Measurements from ENCODE around the gene ENGASE. TPM values are rescaled to one million over a fixed set of nuclear protein-coding genes. Genes with fewer than 3 reads are reported as not detected.

The ENGASE gene, protein sequence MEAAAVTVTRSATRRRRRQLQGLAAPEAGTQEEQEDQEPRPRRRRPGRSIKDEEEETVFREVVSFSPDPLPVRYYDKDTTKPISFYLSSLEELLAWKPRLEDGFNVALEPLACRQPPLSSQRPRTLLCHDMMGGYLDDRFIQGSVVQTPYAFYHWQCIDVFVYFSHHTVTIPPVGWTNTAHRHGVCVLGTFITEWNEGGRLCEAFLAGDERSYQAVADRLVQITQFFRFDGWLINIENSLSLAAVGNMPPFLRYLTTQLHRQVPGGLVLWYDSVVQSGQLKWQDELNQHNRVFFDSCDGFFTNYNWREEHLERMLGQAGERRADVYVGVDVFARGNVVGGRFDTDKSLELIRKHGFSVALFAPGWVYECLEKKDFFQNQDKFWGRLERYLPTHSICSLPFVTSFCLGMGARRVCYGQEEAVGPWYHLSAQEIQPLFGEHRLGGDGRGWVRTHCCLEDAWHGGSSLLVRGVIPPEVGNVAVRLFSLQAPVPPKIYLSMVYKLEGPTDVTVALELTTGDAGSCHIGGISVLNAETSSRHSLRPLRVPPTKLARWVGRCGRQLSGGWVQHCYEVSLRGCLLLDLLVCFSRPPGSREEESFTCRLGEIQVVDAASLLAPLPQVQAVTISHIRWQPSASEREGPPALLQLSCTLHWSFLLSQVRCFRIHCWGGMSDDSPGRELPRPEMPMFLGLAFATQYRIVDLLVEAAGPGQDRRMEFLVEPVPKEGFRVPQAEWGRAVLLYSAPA
- 4.3 and 9.0 TPM in 2 replicates for total RNA-seq

DNA sequence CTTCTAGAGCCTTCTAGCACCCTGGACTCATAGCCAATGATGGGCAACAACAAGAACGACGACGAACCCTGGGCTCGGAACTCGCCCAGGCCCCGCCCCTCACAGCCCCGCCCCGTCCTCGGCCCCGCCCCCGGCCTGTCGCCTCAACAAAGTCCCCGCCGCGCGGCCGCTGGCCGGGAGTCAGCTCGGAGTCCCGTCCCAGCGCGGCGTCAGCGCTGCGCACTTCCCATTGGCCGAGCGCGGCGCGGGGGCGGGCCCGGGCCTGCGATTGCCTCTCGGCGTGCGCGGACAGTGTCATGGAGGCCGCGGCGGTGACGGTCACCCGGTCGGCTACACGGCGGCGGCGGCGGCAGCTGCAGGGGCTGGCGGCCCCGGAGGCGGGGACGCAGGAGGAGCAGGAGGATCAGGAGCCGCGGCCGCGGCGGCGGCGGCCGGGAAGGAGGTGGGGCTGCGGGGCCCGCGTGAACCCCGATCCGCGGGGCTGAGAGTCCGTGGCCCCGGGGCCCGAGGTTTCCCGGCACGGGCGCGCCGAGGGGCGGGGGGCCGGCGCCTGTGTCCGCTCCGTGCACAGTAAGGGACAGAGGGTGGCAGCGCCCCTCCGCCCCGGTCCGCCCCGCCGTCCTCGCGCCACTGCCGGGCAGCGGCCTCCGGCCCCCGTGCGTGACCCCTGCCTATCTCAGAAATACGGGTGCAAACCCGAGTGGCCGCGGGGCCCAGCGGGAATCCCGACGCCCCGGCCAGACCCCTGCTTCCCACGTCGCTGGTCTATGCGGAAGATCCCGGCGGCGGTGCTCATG lies at the start of gene ENGASE:
TSS of gene ENGASE (plus strand) at position 176 of the 797 bp plus-strand sequence. CDS start at position 297, 121 bp downstream.

Other genes starting within 250 kb of the ENGASE start
- gene USP36, start 234.0 kb upstream of the ENGASE start, total RNA-seq, result 24.1 and 29.0 TPM in 2 replicates
- gene CEP295NL, start 171.6 kb upstream of the ENGASE start, total RNA-seq, result 0.24 TPM in 1 of 2 replicates, not detected in the other
- 2.1 and 5.8 TPM in 2 replicates for gene TIMP2, start 149.4 kb upstream of the ENGASE start, total RNA-seq
- gene LGALS3BP, start 94.9 kb upstream of the ENGASE start, total RNA-seq, result 235 and 420 TPM in 2 replicates
- 59.3 and 92.3 TPM in 2 replicates for gene CANT1, start 65.1 kb upstream of the ENGASE start, total RNA-seq
- 18.6 TPM in 1 of 2 replicates, not detected in the other for gene C1QTNF1, start 50.7 kb upstream of the ENGASE start, total RNA-seq

Data from tracheal epithelial cell (primary cell).